Heart left ventricle (tissue), 16 donors: ENCODE results near the gene PAK1. TPM values are rescaled to one million over a fixed set of nuclear protein-coding genes. Genes with fewer than 3 reads are reported as not detected.

Source experiments
- ATAC-seq, 4 donors: fragments of 200-7000 bp; cut with Tn5 transposase; one replicate each; pipeline ENCODE4 v1.9.1; 2020 to 2022; ENCODE audit warnings: moderate library complexity in 4 of 4, mild to moderate bottlenecking in 3 of 4, moderate number of reproducible peaks in 1 of 4
- DNase-seq, 5 donors: peaks; one replicate each; pipeline ENCODE4 v3.0.0-alpha.2; 2020
- H3K27ac ChIP-seq, 12 donors: fragments of 200-600 bp; sonication (generic) in 4 of 12; one replicate each; pipeline versions ENCODE4 v1.5.0 to v1.8.0; 2016 to 2022; ENCODE audit warnings: mild to moderate bottlenecking in 2 of 12
- H3K27me3 ChIP-seq, 9 donors: fragments of 200-600 bp; sonication (generic) in 2 of 9; one replicate each; pipeline versions ENCODE4 v1.5.1 to v1.8.0; 2016 to 2022; ENCODE audit warnings: mild to moderate bottlenecking in 3 of 9
- H3K36me3 ChIP-seq, 9 donors: fragments of 200-600 bp; sonication (generic) in 2 of 9; one replicate each; pipeline versions ENCODE4 v1.5.0 to v1.8.0; 2018 to 2022; ENCODE audit warnings: mild to moderate bottlenecking in 2 of 9
- H3K4me1 ChIP-seq, 12 donors: fragments of 200-600 bp; sonication (generic) in 4 of 12; one replicate each; pipeline versions ENCODE4 v1.5.0 to v1.8.0; 2016 to 2022; ENCODE audit warnings: mild to moderate bottlenecking in 3 of 12
- H3K4me3 ChIP-seq, 12 donors: fragments of 200-600 bp; sonication (generic) in 4 of 12; one replicate each; pipeline versions ENCODE4 v1.5.0 to v1.8.0; 2017 to 2022; ENCODE audit warnings: mild to moderate bottlenecking in 9 of 12, moderate library complexity in 4 of 12
- H3K9me3 ChIP-seq, 12 donors: fragments of 200-600 bp; sonication (generic) in 4 of 12; one replicate each; pipeline versions ENCODE4 v1.5.0 to v1.8.0; 2016 to 2022; ENCODE audit warnings: mild to moderate bottlenecking in 1 of 12
- POLR2A ChIP-seq, 2 donors: fragments of 450-650 bp; IDR thresholded peaks; one replicate each; pipeline ENCODE4 v1.6.1; 2017; ENCODE audit warnings: antibody characterized with exemption in 2 of 2, mild to moderate bottlenecking in 2 of 2, moderate library complexity in 2 of 2
- WGBS, 4 donors: extraction: QIAGEN DNeasy Blood & Tissue Kit in 2 of 4; methylation state at CpG; one replicate each; pipeline versions ENCODE4 v1.1.5 to v1.1.7; 2013 to 2018; 5-methylcytosine and 5-hydroxymethylcytosine counted together
- intact Hi-C, 10 donors: fragments of 100-400 bp; cut with DNase I; formaldehyde crosslinking; loops; one replicate each; pipeline versions ENCODE4 v1.11.1 to v1.14.2; 2022
- polyA plus RNA-seq, 2 donors: library from polyadenylated mRNA; stranded (reverse); fragments of 200-250 nt; gene quantifications; one replicate each; pipeline ENCODE4 v1.2.3, GENCODE V29; 2013
- total RNA-seq, 9 donors: library from RNA; depleted of rRNA in 2 of 9; stranded (reverse); fragments of >200 nt in 2 of 9; fragmentation: NEBNext Ultra II Directional in 3 of 9; extraction: Animal tissue kit (Norgen Biotek cat#: 25700) in 3 of 9; gene quantifications; one replicate each; pipeline versions ENCODE4 v1.1.0 to v1.2.4, GENCODE V29; 2016 to 2023
- TF ChIP-seq, protein P1 (sequence below), 12 donors: fragments of 200-600 bp; sonication (generic) in 4 of 12; IDR thresholded peaks; one replicate each; pipeline versions ENCODE4 v1.5.0 to v1.8.0; 2018 to 2022; ENCODE audit warnings: antibody characterized with exemption in 12 of 12, mild to moderate bottlenecking in 5 of 12
- donor health status: ischemic (EF 13 %, LVEDD 7.1; RV severe dilation, severe dysfunction).
- donor health status: healthy with polysubstance abuse.
- donor health status: DM: no; HTN: yes; CAD: no.
- donor health status: DM: no; HTN: no; CAD: no.
- donor health status: ischemic (EF 25% LVEDD 6.9; RV normal size, moderate dysfunction).
- donor health status: ischemic (EF 25% LVEDD 5.7; RV mildly dilated, moderate dysfunction).
- donor health status: healthy.
- donor health status: DM: yes; HTN: yes; CAD: no.
- donor health status: ischemic (EF 35%, LVEDD 5.7; RV mildly dilated, moderate dysfunction).
- donor health status: nonischemic (EF 11% LVEDD 7.7; RV severe dilation, severe dysfunction).
- donor health status: DM: yes; HTN: yes; CAD: no.
- donor health status: PGD.
- donor health status: ischemic (EF 29% LVEDD 5.4; RV normal size, mild dysfunction).
- donor health status: nonischemic (EF 23%, LVEDD 6.1; RV moderate dilation, normal function).

Gene PAK1
- total and polyA plus RNA-seq, 11 donors, result 2.1 to 25.4 (median 5.9) TPM

DNA sequence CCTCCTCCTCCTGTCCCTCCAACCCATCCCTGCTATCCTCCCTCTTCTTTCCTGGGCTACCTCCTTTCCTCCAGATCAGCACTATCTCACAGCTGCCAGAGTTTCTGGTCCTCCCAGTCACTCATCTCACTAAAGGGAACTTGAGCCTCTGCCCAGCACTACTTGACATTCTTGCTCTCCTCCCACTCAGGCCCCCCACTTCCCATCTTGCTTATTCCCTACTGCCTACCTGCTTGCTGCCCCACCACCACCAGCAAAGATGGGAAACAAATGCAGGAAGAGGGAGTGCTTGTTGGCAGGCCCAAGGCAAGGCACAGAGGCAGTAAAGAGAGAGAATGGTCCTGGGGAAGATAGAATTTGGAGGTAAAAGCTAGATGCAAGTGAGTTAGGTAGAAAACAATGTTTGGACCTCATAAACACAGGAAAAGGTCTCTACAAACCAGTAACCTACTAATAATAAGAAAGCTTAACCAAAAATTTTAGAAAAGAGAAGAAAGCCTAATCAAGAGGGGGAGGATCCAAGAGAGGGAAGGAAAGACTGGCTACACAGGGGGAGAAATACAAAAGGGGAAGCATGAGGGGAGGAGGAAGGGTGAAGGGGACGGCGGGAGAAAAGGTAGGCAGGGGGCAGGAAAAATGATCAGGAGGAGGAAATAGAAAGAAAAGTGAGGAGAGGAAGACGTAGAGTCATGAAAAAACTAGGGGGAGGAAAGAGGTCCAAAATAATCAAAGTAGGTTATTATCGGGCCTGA is 63.6 kb downstream of the PAK1 start:
- no peak for ATAC-seq
- H3K27ac ChIP-seq, result peak overlapping the region in 2 of 12 donors; percentile 28 to 83
- H3K4me1 ChIP-seq, result peaks cover 0 to 53% (median 6%) of the 10 kb centered on the region in 12 donors
- WGBS, 4 donors, result 68 to 80% (median 78%) methylated on average over 4 of the region's 4 CpGs
- intact Hi-C loops, result loop anchor here in 1 of 10 donors (10.0 kb wide), 2 partner anchors 55 to 65 kb away; partner anchors contain the start of gene PAK1
- no peaks in the 10 kb centered on the region for H3K27me3 ChIP-seq
- TF ChIP-seq, protein P1, sequence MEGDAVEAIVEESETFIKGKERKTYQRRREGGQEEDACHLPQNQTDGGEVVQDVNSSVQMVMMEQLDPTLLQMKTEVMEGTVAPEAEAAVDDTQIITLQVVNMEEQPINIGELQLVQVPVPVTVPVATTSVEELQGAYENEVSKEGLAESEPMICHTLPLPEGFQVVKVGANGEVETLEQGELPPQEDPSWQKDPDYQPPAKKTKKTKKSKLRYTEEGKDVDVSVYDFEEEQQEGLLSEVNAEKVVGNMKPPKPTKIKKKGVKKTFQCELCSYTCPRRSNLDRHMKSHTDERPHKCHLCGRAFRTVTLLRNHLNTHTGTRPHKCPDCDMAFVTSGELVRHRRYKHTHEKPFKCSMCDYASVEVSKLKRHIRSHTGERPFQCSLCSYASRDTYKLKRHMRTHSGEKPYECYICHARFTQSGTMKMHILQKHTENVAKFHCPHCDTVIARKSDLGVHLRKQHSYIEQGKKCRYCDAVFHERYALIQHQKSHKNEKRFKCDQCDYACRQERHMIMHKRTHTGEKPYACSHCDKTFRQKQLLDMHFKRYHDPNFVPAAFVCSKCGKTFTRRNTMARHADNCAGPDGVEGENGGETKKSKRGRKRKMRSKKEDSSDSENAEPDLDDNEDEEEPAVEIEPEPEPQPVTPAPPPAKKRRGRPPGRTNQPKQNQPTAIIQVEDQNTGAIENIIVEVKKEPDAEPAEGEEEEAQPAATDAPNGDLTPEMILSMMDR (IDR thresholded peaks at IDR 0.05), result no peak
- TF ChIP-seq POLR2A (IDR thresholded peaks at IDR 0.05), result no peak
- no peaks in the 10 kb centered on the region for H3K36me3 ChIP-seq
- H3K4me3 ChIP-seq, result peak overlapping the region in 5 of 12 donors; percentile 48 to 75 (median 64)
- H3K9me3 ChIP-seq, result no peaks in the 10 kb centered on the region
- DNase-seq, result no peak

DNA sequence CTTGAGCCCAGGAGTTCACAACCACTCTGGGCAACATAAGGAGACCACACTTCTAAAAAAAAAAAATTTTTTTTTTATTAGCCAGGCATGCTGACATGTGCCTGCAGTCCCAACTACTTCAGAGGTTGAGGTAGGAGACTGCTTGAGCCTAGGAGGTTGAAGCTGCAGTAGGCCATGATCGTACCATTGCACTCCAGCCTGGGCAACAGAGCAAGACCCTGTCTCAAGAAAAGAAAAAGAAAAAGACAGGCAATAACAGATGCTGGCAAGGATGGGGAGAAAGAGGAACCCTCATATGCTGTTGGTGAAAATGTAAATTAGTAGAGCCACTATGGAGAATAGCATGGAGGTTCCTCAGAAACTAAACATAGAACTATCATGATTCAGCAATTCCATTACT is 64.8 kb downstream of the PAK1 start:
- Histone ChIP-seq H3K4me3 (no peak overlapping the region), H3K36me3 (no peaks in the 10 kb centered on the region), H3K4me1 (peaks cover 0 to 53% (median 6%) of the 10 kb centered on the region in 12 donors), H3K27me3 (no peaks in the 10 kb centered on the region), H3K27ac (no peak overlapping the region), H3K9me3 (no peaks in the 10 kb centered on the region)
- intact Hi-C loops, result loop anchor here in 1 of 10 donors (10.0 kb wide), 1 partner anchor 126 kb away; no protein-coding TSS in a partner anchor
- WGBS, 4 donors, result 96 to 100% (median 98%) methylated on average over 1 of the region's 1 CpG
- ATAC-seq (no peak), DNase-seq (no peak)
- TF ChIP-seq POLR2A (IDR thresholded peaks at IDR 0.05), result no peak
- TF ChIP-seq, protein P1 (IDR thresholded peaks at IDR 0.05), result no peak

DNA sequence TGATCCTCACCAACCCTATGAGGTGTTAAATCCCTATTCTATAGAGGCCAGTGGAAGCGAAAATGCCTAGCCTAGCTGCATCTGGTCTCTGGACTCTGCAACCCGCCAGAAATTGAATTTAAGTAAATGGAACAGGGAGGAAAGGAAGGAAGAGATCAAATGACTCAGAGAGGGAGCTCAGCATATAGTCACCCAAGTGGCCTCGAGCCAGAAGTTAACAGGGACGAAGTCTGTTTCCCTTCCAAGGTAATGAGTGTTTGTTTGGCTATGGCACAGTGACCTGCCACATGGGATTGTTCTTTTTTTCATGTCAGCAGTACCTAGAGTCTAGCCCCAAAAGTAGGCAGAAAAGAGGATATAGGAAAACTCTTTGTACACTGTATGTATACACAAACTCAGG is 66.3 kb downstream of the PAK1 start:
- WGBS, 4 donors, result 17 to 43% (median 22%) methylated on average over 4 of the region's 4 CpGs
- Histone ChIP-seq H3K4me3 (no peak overlapping the region), H3K36me3 (no peaks in the 10 kb centered on the region), H3K9me3 (no peaks in the 10 kb centered on the region), H3K27ac (peak overlapping the region in 1 of 12 donors; percentile 10), H3K4me1 (peaks cover 0 to 52% (median 6%) of the 10 kb centered on the region in 12 donors), H3K27me3 (no peaks in the 10 kb centered on the region)
- no peak for TF ChIP-seq POLR2A (IDR thresholded peaks at IDR 0.05)
- TF ChIP-seq, protein P1 (IDR thresholded peaks at IDR 0.05), result no peak
- ATAC-seq (peak in 2 of 4 donors; percentile 56 to 66), DNase-seq (peak in 3 of 5 donors; percentile 17 to 50 (median 29))
- intact Hi-C loops, result loop anchor here in 1 of 10 donors (10.0 kb wide), 1 partner anchor 127 kb away; no protein-coding TSS in a partner anchor

DNA sequence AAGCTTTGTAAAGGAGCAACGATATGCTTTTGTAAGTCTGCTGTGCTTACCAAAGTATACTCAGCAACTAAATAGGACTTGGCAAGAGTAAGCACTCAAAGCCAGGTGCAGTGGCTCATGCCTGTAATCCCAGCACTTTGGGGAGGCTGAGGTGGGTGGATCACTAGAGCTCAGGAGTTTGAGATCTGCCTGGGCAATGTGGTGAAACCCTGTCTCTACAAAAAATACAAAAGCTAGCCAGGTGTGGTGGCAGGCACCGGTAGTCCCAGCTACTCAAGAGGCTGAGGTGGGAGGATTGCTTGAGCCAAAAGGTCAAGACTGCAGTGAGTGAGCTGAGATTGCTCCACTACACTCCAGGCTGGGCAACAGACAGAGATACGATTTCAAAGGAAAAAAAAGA is 67.5 kb downstream of the PAK1 start:
- H3K4me1 ChIP-seq, result peaks cover 0 to 44% (median 0%) of the 10 kb centered on the region in 12 donors
- DNase-seq, result no peak

More for the DNA sequence above, 67.5 kb downstream of the PAK1 start:
- H3K4me3 ChIP-seq, result no peak overlapping the region
- no peaks in the 10 kb centered on the region for H3K27me3 ChIP-seq
- WGBS, 4 donors, result 74 to 86% (median 82%) methylated on average over 3 of the region's 3 CpGs
- no peak for TF ChIP-seq POLR2A (IDR thresholded peaks at IDR 0.05)
- TF ChIP-seq, protein P1 (IDR thresholded peaks at IDR 0.05), result no peak
- intact Hi-C loops, result loop anchor here in 1 of 10 donors (10.0 kb wide), 1 partner anchor 128 kb away; no protein-coding TSS in a partner anchor
- H3K36me3 ChIP-seq, result no peaks in the 10 kb centered on the region
- H3K9me3 ChIP-seq, result no peaks in the 10 kb centered on the region
- no peak overlapping the region for H3K27ac ChIP-seq
- ATAC-seq, result no peak
